SK-MEL-5 (cell line): ENCODE measurements around the gene PDE10A. TPM values are rescaled to one million over a fixed set of nuclear protein-coding genes. Genes with fewer than 3 reads are reported as not detected.

Experiments used
- DNase-seq: peaks from one replicate; pipeline ENCODE4 v3.0.0-alpha.2; 2016; ENCODE audit warnings: low read depth, low spot score
- in situ Hi-C: cut with HindIII; loops from 2 replicates; pipeline ENCODE4 v1.10.0; 2016; ENCODE audit warnings: low sequenced_read_pairs, high pct_unique_total_duplicates, low pct_unique_long_range_greater_than_20kb
- polyA plus RNA-seq, 2 experiments: library from polyadenylated mRNA; depleted of rRNA; stranded (reverse); fragments of >200 nt; gene quantifications; 2 replicates each; pipeline ENCODE4 v1.2.3, GENCODE V29; 2015
- total RNA-seq: library from RNA; depleted of rRNA; stranded (reverse); fragments of >200 nt; shearing (Covaris generic); gene quantifications from 2 replicates; pipeline ENCODE4 v1.2.3, GENCODE V29; 2014; rRNA removed

The PDE10A gene
- total RNA-seq, result 161 TPM in 2 replicates
- 108 and 125 TPM in 2 replicates for polyA plus RNA-seq (2015; cell fraction: cytosol; rRNA removed)
- 180 and 215 TPM in 2 replicates for polyA plus RNA-seq (2015; cell fraction: nucleus; rRNA removed)

DNA sequence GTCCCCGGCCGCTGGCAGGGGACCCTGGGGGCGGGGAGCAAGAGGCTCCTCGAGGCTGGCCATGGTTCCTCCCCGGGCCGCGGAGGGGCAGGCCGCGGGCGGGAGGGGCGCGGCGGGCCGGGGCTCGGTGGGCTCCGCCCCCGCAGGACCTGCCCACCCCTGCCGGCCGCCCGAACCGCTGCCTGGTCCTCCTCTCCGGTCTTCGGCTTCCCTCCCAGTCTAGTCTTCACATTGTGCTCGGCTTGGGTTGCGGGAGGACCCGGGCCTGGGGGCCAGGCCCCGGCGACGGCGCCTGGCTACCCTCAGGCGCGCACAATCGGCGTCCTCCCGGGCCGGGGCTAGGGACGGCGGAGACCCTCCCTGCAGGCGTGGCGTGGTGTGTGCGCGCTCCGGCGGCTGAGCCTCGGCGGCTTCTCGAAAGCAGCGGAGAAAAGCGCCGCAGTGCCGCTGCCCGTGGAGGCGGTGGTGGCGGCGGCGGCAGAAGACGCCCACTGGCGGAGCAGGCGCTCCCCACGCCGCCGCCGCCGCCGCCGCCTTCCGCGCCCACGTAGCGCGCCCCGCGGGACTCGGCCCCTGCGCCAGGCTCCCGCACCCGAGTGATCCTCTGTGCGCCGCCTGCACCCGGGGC lies at the start of gene PDE10A:
Gene PDE10A (minus strand): TSS at position 493 of the 628 bp plus-strand sequence. CDS start 430 bp downstream, at position 63.
- peak; percentile 54 for DNase-seq
- in situ Hi-C loops, result no loop called here

DNA sequence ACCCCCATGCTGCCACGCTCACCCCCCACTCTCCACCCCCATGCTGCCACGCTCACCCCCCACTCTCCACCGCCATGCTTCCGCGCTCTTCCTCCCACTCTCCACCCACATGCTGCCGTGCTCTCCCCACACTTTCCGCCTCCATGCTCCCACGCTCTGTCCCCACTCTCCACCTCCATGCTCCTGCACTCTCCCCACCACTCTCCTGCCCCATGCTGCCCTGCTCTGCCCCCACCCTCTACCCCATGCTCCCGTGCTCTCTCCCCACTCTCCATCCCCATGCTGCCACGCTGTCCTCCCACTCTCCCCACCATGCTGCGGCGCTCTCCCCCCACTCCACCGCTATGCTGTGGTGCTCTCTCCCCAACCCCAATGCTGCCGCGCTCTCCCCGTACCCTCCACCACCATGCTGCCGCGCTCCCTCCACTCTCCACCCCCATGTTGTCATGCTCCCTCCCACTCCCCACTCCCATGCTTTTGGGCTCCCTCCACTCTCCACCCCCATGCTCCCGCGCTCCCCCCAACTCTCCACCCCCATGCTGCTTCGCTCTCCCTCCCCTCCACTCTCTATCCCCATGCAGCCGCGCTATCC lies 46.0 kb upstream of the PDE10A start:
- DNase-seq, result no peak
- in situ Hi-C loops, result no loop called here

DNA sequence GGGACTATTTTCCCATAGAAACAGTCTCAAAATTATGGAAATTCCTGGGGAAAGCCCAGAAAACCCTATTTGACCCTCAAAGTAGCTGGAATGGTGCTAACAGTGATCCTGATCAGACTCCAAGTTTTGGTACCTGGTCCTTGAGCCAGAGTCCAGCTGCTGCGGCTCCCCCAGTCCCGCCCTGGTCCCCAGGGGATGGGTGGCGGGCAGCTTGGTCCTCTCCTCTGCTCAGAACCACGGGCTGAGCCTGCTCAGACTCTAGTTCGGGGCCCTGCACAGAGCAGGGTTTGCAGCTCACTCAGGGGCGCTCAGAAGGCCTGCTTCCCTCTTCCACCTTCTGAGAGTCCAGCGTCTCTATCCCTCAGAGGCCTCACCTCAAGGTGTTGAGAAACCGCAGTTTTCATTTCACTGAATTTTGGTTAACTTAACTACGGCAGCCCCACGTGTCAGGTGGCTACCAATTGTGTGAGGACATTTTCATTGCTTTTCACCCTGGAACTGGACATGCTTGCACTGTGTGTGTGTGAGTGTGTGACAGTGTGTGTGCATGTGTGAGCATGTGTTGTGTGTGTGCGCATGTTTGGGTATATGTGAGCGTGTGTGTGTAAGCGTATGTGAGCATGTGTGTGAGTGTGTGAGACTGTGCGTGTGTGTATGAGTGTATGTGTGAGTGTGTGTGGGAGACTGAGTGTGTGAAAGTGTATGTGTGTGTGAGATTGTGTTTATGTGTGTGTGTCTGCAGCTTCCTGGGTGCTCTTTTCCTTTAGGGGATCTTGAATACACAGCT lies 44.2 kb upstream of the PDE10A start:
- no peak for DNase-seq
- in situ Hi-C loops, result no loop called here

DNA sequence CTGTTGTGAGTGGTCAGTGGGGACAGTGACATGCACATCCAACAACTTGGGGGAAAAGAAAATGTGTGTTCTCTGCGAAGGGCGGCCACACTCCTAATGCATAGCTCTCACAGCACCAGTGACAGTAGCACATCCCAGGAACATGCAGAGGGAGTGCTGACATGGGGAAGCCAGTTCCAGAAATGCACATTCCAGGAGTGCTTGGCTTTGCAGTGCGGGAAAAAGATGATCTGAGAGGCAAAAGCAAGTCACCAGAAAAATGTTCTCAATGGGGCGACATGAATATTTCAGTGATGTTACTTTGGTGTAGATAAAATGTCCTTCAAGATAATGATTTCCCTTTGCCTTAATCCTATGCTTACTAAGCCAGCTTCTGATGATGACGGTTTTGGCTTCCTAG lies 42.9 kb upstream of the PDE10A start:
- no peak for DNase-seq
- in situ Hi-C loops, result no loop called here

DNA sequence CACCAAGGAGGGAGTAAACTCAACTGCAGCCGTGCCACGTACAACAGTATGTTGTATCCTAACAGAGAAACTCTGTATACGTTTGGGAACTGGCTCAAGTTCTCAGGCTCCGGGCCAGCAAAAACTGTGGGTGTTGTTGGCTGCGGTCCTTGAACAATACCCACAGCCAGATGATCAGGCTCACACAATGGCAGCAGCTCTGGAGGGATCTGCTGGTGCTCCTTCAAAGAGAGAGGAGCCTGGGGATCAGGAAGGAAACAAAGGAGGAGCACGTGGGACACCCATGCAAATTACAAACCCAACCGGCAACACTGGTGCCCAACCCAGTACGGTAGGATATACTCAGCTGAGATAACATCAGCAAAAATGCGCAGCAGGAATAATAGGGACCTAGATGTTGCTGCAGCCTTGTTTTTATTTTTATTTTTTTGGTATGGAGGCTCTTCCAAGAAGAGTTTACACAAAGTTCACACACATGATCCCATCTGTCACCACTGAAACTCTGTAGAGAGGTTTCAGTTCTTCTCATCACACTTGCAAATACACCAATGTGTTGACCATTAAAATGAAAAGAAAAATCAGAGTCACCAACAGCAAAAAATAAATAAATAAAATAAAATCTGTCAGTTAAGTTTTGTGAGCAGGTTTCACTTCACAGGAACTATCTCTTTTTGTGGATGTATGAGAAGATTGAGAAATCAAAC lies 41.2 kb upstream of the PDE10A start:
- DNase-seq, result no peak
- in situ Hi-C loops, result no loop called here

- in situ Hi-C loops, result no loop called here
- no peak for DNase-seq
Observed at GRCh38 chr6:165702669-165703068, 39.6 kb upstream of the PDE10A start.

GRCh38 chr6:165701564-165702354 lies 38.7 kb upstream of the PDE10A start:
- DNase-seq, result no peak
- in situ Hi-C loops, result no loop called here

DNA sequence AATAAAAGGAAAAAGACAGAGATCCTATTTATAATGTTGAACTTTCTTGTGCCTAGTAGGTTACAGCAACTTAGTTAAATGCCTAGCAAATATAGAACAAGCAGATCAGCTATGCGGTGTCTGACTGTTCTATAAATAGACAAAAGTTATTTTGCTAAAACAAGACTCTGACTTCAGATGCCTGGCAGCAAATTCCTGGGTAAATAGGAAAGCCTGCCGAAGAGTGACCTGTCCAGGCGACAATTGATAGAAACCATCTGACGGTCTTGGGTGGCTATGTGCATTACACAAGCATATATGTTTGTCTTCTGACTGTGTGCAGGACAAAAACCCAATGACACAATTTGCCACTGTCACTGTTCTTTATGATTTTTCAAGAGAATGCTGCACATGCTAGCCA lies 38.0 kb upstream of the PDE10A start:
- in situ Hi-C loops, result no loop called here
- no peak for DNase-seq

GRCh38 chr6:165698868-165699267 lies 35.8 kb upstream of the PDE10A start:
- no peak for DNase-seq
- in situ Hi-C loops, result no loop called here

DNA sequence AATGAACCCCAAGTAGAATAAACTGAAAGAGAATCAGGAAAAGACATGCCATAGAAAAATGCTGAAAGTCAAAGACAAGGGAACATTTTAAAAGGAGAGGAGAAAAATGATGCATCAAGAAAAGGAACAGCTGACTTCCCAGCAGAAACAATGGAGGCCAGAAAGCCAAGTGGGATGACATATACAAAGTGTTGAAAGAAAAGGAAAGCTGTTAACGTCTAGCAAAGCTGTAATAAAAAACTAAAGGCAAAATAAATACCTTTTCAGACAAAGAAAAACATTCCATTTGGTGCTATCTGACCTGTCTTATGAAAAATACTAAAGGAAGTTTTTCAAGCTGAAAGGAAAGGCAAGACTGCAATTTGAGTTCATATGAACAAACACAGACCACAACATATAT lies 34.1 kb upstream of the PDE10A start:
- no peak for DNase-seq
- in situ Hi-C loops, result no loop called here

DNA sequence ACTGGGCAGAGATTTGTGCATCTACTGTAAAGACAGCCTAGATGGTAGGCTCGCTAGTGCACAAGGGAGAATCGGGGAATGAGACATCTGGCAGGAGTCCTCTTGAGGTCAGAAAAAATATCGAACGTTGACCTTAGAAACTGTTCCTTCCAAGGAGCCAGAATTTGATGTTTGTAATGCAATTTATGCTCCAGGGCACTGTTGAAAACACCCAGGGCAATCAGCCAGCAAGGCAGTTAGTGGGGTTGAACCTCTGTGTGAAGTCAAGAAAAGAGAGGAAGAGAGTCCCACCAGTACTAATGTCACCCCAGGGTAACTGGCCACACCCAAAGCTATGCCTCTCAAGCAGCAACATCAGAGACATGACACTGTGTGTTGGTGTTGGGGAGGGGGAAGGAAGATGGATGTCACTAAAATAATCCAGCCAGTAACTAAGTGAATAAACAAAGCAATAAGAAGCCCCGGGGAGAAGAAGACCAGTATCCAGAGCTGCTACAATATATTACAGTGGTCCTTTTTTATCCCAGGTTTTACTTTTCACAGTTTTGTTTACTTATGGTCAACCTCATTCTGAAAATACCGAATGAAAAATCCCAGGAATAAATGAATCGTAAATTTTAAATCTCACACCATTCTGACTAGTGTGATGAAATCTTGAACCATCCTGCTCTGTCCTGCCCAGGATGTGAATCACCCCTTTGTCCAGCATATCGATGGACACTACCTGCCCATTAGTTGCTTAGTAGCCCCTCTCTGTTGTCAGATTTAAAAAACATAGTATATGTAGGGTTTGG lies 32.9 kb upstream of the PDE10A start:
- no peak for DNase-seq
- in situ Hi-C loops, result no loop called here

DNA sequence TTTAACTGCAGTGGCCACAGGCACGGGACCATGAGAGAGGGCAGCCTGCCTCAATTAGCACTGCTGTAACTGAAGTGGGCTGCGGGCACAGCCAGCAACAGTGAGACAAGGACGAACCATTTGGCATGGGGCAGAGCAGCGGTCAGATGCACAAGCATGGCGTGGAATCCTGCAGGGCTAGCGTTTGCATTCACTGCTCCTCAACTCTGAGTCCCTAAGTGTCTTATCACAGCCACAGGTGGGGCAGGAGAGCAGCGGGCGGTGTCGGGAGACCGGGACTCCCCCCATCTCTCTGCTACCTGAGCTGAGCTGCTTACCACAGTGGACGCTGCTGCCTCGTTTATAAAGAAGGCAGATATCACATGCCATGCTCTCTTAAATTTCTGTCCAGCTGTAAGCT lies 31.3 kb upstream of the PDE10A start:
- in situ Hi-C loops, result no loop called here
- no peak for DNase-seq

- no peak for DNase-seq
- in situ Hi-C loops, result no loop called here
Observed at GRCh38 chr6:165692106-165692653, 29.1 kb upstream of the PDE10A start.

DNA sequence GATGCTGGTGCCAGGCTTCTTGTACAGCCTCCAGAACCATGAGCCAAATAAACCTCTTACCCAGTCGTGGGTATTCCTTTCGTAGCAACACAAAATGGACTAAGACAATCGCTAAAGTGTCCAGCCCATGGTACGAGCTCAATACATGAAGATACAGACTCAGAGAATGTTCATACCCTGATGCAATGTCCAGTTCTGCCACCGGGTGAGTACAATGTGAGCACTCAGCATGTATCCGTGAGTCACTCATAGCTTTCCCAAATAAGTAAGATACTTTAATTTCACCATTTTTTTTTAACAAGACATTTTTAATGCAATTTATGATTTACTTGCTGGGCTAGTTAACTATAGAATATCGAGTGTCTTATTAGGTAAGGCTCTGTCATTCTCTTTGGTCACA lies 26.7 kb upstream of the PDE10A start:
- DNase-seq, result no peak
- in situ Hi-C loops, result no loop called here

DNA sequence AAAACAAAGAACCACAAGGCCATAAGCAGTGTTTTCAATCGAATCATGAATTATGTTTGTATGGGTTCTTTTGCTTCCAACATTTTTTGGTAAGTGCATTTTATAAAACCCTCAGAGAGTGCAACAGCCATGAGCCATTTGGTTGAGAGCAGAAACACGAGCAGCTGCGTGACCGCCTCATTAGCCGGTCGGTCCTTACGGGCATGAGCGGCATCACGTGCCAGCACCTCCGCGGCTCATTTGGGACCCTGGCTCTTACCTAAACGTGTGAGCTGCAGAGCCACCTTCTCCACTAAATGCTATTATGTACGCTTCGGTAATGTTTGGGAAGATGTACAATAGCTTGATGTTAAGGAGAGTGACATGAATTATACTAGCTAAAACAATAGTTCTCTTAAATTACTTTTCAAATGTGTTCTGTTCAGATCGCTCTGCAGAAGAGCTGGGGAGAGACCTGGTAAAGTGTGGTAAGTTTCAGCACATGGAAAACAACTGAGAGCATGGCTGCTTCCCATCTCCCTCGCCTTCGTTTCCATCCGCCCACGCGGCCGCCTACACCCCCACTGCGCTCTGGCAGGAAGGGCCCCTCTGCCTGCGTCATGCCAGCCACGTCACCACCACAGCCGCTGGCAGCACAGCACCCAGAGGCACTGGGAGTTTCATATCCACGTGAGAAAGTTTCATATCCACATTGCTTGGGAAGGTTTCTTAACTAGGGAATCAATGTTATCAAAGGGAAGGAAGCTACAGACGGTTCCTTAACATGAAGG lies 23.7 kb upstream of the PDE10A start:
- no peak for DNase-seq
- in situ Hi-C loops, result no loop called here

DNA sequence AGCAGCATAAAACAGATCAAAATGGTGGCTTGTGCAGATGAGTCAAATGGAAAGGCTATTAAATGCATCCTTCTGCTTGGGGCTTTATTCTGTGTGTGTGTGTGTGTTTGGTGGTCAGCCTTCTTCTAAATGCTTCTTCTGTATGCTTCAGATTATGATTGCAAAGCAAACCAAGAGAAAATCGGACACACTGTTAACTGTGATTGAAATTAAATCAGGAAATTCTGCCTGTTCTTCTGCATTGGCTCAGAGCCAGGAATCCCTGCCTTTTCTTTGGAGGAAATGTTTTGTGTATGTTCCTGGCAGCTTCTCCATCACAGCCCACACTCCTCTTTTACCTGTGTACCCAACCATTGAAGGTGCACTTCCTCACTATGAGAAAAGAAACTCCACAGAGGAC lies 22.3 kb upstream of the PDE10A start:
- in situ Hi-C loops, result no loop called here
- no peak for DNase-seq
